ENCODE measurements around the gene MRPL1. TPM values are rescaled to one million over a fixed set of nuclear protein-coding genes. Genes with fewer than 3 reads are reported as not detected.

Gene MRPL1
- total and polyA plus RNA-seq, 9 of the 15 experiments (the other 6 are each of a cell fraction or from before 2014, with no cell fraction given) = 38.4 to 75.7 (median 63.7) TPM

- Histone ChIP-seq H3K79me2 (ENCODE audit: control insufficient read depth, insufficient read depth, low read length) (no peaks in the 10 kb centered on the region), H3K36me3 (ENCODE audit: control insufficient read depth, insufficient read depth, low read length) (no peaks in the 10 kb centered on the region), H3K4me2 (ENCODE audit: insufficient read depth, low read length) (no peak overlapping the region), H3K9me1 (ENCODE audit: control insufficient read depth, insufficient read depth, low read length) (no peaks in the 10 kb centered on the region), H2AFZ (ENCODE audit: low read depth, low read length) (no peak overlapping the region), H3K27me3 (ENCODE audit: control insufficient read depth in 2 of 2, insufficient read depth in 2 of 2, low read length in 2 of 2) (no peaks in the 10 kb centered on the region), H3K4me3 (no peak overlapping the region), H3K27ac (ENCODE audit: extremely low read depth, low read depth, low read length) (no peak overlapping the region), H3K9me3 (replicated peaks; ENCODE audit: control insufficient read depth, insufficient read depth, low read depth, low read length) (no peaks in the 10 kb centered on the region), H3K9ac (ENCODE audit: insufficient read depth in 1 of 2, low read depth in 2 of 2, low read length in 2 of 2) (no peak overlapping the region), H4K20me1 (replicated peaks; ENCODE audit: control insufficient read depth, insufficient read depth, low read length) (no peaks in the 10 kb centered on the region), H3K4me1 (replicated peaks in 1 of 2; ENCODE audit: control insufficient read depth in 2 of 2, insufficient read depth in 2 of 2, low read length in 2 of 2) (no peaks in the 10 kb centered on the region)
- TF ChIP-seq PYGO2 (tag; IDR thresholded peaks at IDR 0.05) = no peak
- no peak for TF ChIP-seq PREB (CRISPR knock-in tag; IDR thresholded peaks at IDR 0.05)
- TF ChIP-seq CBX8 (IDR thresholded peaks at IDR 0.05; ENCODE audit: borderline replicate concordance, extremely low read depth, low read depth, low read length, poor library complexity, severe bottlenecking) = no peak
- no peak for TF ChIP-seq POLR2AphosphoS2 (IDR thresholded peaks at IDR 0.05; ENCODE audit: low read length)
- no peak for TF ChIP-seq ETS1 (conservative IDR thresholded peaks at IDR 0.05; ENCODE audit: control insufficient read depth, low read depth, low read length)
- no peak for TF ChIP-seq VEZF1 (CRISPR knock-in tag; IDR thresholded peaks at IDR 0.05)
- TF ChIP-seq ZNF280A (IDR thresholded peaks at IDR 0.05; ENCODE audit: low read depth, partially characterized antibody) = no peak
- TF ChIP-seq ZNF592 (IDR thresholded peaks at IDR 0.05) = no peak
- TF ChIP-seq EZH2 (IDR thresholded peaks at IDR 0.05; ENCODE audit: borderline replicate concordance, low read depth, low read length) = no peak
- DNase-seq (ENCODE audit: extremely low read depth in 1 of 4, low spot score in 3 of 4) (no peak), FAIRE-seq (no peak), ATAC-seq (no peak)
- no TSS peak for BruUV-seq (replicated peaks)
- ChIA-PET CTCF (ENCODE audit: low intra/inter-chr PET ratio) (no interaction called here), POLR2A (interaction anchor here (1.1 kb wide), 1 partner anchor 17 kb away, joined by 5 read pairs; the partner anchor contains the start of gene MRPL1)
- 36% methylated on average over 3 of the region's 3 CpGs for WGBS (ENCODE audit: insufficient coverage, low coverage, missing lambda C conversion rate)
- intact Hi-C loops (cut with micrococcal nuclease) = no loop called here
- in situ Hi-C loops (cut with MboI) = no loop called here
Observed at GRCh38 chr4:77845929-77846328, 16.7 kb upstream of the MRPL1 start.

Measured in K562 (cell line).